Motor neuron (in vitro differentiated cells): ENCODE results near the gene TEX36. TPM values are rescaled to one million over a fixed set of nuclear protein-coding genes. Genes with fewer than 3 reads are reported as not detected.

Experiments
- ATAC-seq, 8 experiments: fragments of 200-7000 bp; cut with Tn5 transposase; replicated peaks in 6 of 8; 2 replicates each; pipeline ENCODE4 v1.8.0; 2021; ENCODE audit warnings: mild to moderate bottlenecking in 8 of 8, moderate library complexity in 8 of 8
- H3K27ac ChIP-seq, 2 donors: fragments of 250-450 bp; sonication (Bioruptor Pico); 2 replicates each; pipeline ENCODE4 v1.9.0; 2021; ENCODE audit warnings: antibody characterized with exemption in 2 of 2, mild to moderate bottlenecking in 2 of 2, moderate library complexity in 1 of 2
- H3K4me1 ChIP-seq, 2 donors: fragments of 250-450 bp; sonication (Bioruptor Pico); replicated peaks in 1 of 2; 2 replicates each; pipeline ENCODE4 v1.6.1; 2021; ENCODE audit warnings: antibody characterized with exemption in 2 of 2, mild to moderate bottlenecking in 2 of 2, moderate library complexity in 1 of 2
- H3K4me3 ChIP-seq, 5 donors: fragments of 250-450 bp; sonication (Bioruptor Pico); 2 replicates each; pipeline ENCODE4 v1.9.0; 2021; ENCODE audit warnings: antibody characterized with exemption in 5 of 5, mild to moderate bottlenecking in 5 of 5, moderate library complexity in 4 of 5
- WGBS, 10 experiments: fragments of 450-650 bp; shearing (Covaris generic); methylation state at CpG; one replicate each; pipeline ENCODE4 v1.0.0; 2022; 5-methylcytosine and 5-hydroxymethylcytosine counted together
- in situ Hi-C, 9 experiments: fragments of 400-800 bp; cut with MboI; loops; one replicate each; pipeline ENCODE4 v1.15.0; 2021; ENCODE audit warnings: low sequenced_read_pairs in 9 of 9, low pct_unique_long_range_greater_than_20kb in 2 of 9; ENCODE audit not compliant: unreplicated experiment in 9 of 9
- total RNA-seq, 8 experiments: library from RNA; unstranded; fragments of 300-600 nt; gene quantifications; 2 replicates each; pipeline versions ENCODE4 v1.2.3 to v1.2.4, GENCODE V29; 2022

TEX36 gene
- total RNA-seq, 8 experiments from 2014 or later: 0.46 to 0.52 TPM; not detected in 6

GRCh38 chr10:125640653-125641052 lies 42.3 kb downstream of the TEX36 start:
- no peak overlapping the region for H3K4me3 ChIP-seq
- H3K27ac ChIP-seq: no peak overlapping the region
- ATAC-seq: no peak
- no peaks in the 10 kb centered on the region for H3K4me1 ChIP-seq
- in situ Hi-C loops: no loop called here
- no CpG with 5 or more reads among the region's 1 CpG for WGBS, 10 experiments

- H3K4me1 ChIP-seq: no peaks in the 10 kb centered on the region
- ATAC-seq: no peak
- H3K27ac ChIP-seq: no peak overlapping the region
- 20 to 97% (median 85%) methylated on average over 1 to 7 of the region's 7 CpGs; no CpG with 5 or more reads in 1 of the 10 experiments for WGBS, 10 experiments
- no peak overlapping the region for H3K4me3 ChIP-seq
- in situ Hi-C loops: no loop called here
Measured at GRCh38 chr10:125639846-125640245, 43.1 kb downstream of the TEX36 start.

DNA sequence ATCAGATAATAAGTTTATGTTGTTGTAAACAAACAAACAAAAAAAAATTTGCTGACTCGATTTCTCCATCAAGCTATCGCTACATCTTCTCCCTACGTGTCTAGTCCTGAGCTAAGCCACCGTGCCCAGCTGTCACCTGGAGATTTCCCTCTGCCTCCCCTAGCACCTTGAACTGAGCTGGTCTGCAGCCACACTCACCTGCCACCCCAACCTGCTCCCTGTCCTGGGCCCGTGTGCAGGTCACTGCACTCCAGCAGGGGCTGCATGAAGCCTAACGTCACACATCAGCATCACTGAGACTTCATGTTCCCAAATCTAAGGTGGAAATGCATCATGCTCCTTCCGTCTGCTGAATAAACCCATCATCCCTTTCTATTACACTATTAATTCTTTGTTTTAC lies 44.4 kb downstream of the TEX36 start:
- in situ Hi-C loops: no loop called here
- Histone ChIP-seq H3K4me3 (no peak overlapping the region), H3K27ac (no peak overlapping the region), H3K4me1 (peaks cover 0 to 4% of the 10 kb centered on the region in 2 donors)
- no peak for ATAC-seq
- 33 to 86% (median 46%) methylated on average over 1 to 7 of the region's 7 CpGs; no CpG with 5 or more reads in 3 of the 10 experiments for WGBS, 10 experiments

DNA sequence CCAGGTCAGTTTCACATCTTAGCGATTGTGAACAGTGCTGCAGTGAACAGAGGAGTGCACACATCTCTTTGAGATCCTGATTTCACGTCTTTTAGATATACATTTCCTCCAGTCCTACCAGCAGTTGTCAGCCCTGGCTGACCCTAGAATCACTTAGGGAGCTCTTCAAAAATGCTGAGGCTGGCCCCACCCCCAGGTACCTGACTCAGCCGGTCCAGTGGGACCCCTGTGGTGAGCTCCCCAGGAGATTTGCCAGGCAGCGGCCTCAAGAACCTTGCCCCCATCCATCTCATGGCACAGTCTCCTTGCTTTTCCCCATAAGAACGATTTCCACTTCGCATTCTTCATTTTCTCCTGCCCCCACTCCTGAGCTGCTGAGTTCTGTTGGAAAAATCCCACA lies 45.5 kb downstream of the TEX36 start:
- no peak for ATAC-seq
- H3K27ac ChIP-seq: no peak overlapping the region
- in situ Hi-C loops: no loop called here
- H3K4me1 ChIP-seq: peaks cover 0 to 8% of the 10 kb centered on the region in 2 donors
- no peak overlapping the region for H3K4me3 ChIP-seq
- 16 to 100% (median 100%) methylated on average over 1 to 3 of the region's 6 CpGs for WGBS, 10 experiments

GRCh38 chr10:125634606-125635005 lies 48.4 kb downstream of the TEX36 start:
- Histone ChIP-seq H3K4me3 (no peak overlapping the region), H3K4me1 (peaks cover 0 to 8% of the 10 kb centered on the region in 2 donors), H3K27ac (no peak overlapping the region)
- no peak for ATAC-seq
- WGBS, 10 experiments: 30 to 100% (median 88%) methylated on average over 2 to 5 of the region's 5 CpGs; no CpG with 5 or more reads in 1 of the 10 experiments
- in situ Hi-C loops: no loop called here

GRCh38 chr10:125633517-125633999 lies 49.4 kb downstream of the TEX36 start:
- WGBS, 10 experiments: 21 to 72% (median 63%) methylated on average over 2 to 13 of the region's 13 CpGs
- H3K27ac ChIP-seq: no peak overlapping the region
- in situ Hi-C loops: no loop called here
- H3K4me1 ChIP-seq: peaks cover 0 to 9% of the 10 kb centered on the region in 2 donors
- peak in 1 of 8 experiments; percentile 24 for ATAC-seq
- no peak overlapping the region for H3K4me3 ChIP-seq

DNA sequence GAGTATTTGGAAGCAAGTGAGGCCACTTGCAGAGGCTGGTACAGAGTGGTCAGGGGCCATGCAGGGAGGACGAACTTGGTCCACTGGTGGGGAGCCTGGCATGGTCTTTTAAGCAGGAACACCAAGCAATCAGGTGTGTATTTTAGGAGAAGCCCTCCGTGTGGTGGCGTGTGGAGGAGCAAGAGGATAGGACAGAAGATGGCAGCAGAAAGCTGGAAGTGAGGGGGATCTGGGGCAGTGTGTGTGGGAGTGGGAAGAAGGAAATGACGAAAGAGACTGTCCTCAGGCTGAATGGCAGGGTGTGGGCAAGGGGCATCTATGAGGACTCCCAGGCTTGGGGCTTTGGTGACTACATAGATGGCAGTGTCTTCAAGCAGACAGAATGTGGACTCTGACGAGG lies 51.2 kb downstream of the TEX36 start:
- H3K4me1 ChIP-seq: peaks cover under 1 to 23% of the 10 kb centered on the region in 2 donors
- no peak for ATAC-seq
- no peak overlapping the region for H3K4me3 ChIP-seq
- no peak overlapping the region for H3K27ac ChIP-seq
- in situ Hi-C loops: no loop called here
- 60 to 100% (median 87%) methylated on average over 1 to 4 of the region's 5 CpGs; no CpG with 5 or more reads in 4 of the 10 experiments for WGBS, 10 experiments

GRCh38 chr10:125629758-125630376 lies 53.1 kb downstream of the TEX36 start:
- in situ Hi-C loops: no loop called here
- 47 to 100% (median 83%) methylated on average over 1 to 3 of the region's 3 CpGs; no CpG with 5 or more reads in 1 of the 10 experiments for WGBS, 10 experiments
- peak; percentile 63 to 90 (median 84) for ATAC-seq

GRCh38 chr10:125628104-125629049 lies 54.6 kb downstream of the TEX36 start:
- Histone ChIP-seq H3K4me1 (peaks cover 2 to 22% of the 10 kb centered on the region in 2 donors), H3K27ac (no peak overlapping the region), H3K4me3 (no peak overlapping the region)
- in situ Hi-C loops: no loop called here
- 28 to 86% (median 68%) methylated on average over 1 to 11 of the region's 11 CpGs for WGBS, 10 experiments
- ATAC-seq: no peak

More at GRCh38 chr10:125629758-125630376, 53.1 kb downstream of the TEX36 start:
- Histone ChIP-seq H3K27ac (no peak overlapping the region), H3K4me3 (no peak overlapping the region), H3K4me1 (peaks cover 2 to 27% of the 10 kb centered on the region in 2 donors)

DNA sequence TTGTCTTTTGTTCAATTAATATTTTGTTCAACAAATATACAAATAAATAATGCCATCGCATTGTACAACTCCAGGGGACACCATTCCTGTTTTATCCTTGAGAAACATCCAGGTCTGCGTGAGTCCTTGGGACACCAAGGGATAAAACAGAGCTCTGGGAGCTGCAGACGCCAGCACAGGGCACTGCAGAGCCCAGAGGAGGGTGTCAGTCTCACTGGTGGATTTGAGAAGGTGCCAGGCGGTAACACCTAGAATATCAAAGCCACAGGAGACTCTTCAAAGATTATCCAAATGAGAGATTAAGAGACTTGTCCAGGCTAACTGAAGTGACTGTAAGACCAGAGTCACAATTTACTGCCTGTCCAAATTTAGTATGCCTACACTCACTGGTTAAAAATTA lies 55.3 kb downstream of the TEX36 start:
- in situ Hi-C loops: no loop called here
- WGBS, 10 experiments: 39 to 91% (median 79%) methylated on average over 2 to 4 of the region's 4 CpGs
- no peak overlapping the region for H3K4me3 ChIP-seq
- no peak for ATAC-seq
- H3K4me1 ChIP-seq: peaks cover 2 to 20% of the 10 kb centered on the region in 2 donors
- H3K27ac ChIP-seq: no peak overlapping the region

- WGBS, 10 experiments: 20 to 80% (median 50%) methylated on average over 1 to 4 of the region's 6 CpGs; no CpG with 5 or more reads in 4 of the 10 experiments
- in situ Hi-C loops: no loop called here
- Histone ChIP-seq H3K27ac (no peak overlapping the region), H3K4me3 (no peak overlapping the region), H3K4me1 (peaks cover 2 to 20% of the 10 kb centered on the region in 2 donors)
- no peak for ATAC-seq
Measured at GRCh38 chr10:125626671-125627070, 56.3 kb downstream of the TEX36 start.

GRCh38 chr10:125625586-125625985 lies 57.4 kb downstream of the TEX36 start:
- WGBS, 10 experiments: 40 to 93% (median 67%) methylated on average over 1 to 6 of the region's 12 CpGs; no CpG with 5 or more reads in 2 of the 10 experiments
- peaks cover 2 to 20% of the 10 kb centered on the region in 2 donors for H3K4me1 ChIP-seq
- no peak for ATAC-seq
- in situ Hi-C loops: no loop called here
- no peak overlapping the region for H3K27ac ChIP-seq
- H3K4me3 ChIP-seq: no peak overlapping the region

GRCh38 chr10:125624800-125625199 lies 58.2 kb downstream of the TEX36 start:
- Histone ChIP-seq H3K4me3 (no peak overlapping the region), H3K4me1 (peaks cover 2 to 20% of the 10 kb centered on the region in 2 donors), H3K27ac (no peak overlapping the region)
- ATAC-seq: no peak
- WGBS, 10 experiments: 30 to 100% (median 83%) methylated on average over 1 to 4 of the region's 7 CpGs; no CpG with 5 or more reads in 3 of the 10 experiments
- in situ Hi-C loops: no loop called here
